H7 (cell line): ENCODE measurements around the gene HNRNPA3. TPM values are rescaled to one million over a fixed set of nuclear protein-coding genes. Genes with fewer than 3 reads are reported as not detected.

ENCODE experiments used
- DNase-seq: peaks from one replicate; pipeline ENCODE4 v3.0.0; 2012
- H3K27me3 ChIP-seq: 2 replicates; pipeline ENCODE4 v1.6.0; 2011; ENCODE audit warnings: mild to moderate bottlenecking, low read length; ENCODE audit not compliant: control insufficient read depth, insufficient read depth
- H3K36me3 ChIP-seq: replicated peaks from 2 replicates; pipeline ENCODE4 v1.5.1; 2011; ENCODE audit warnings: low read length; ENCODE audit not compliant: control insufficient read depth, insufficient read depth
- H3K4me3 ChIP-seq: 2 replicates; pipeline ENCODE4 v1.5.1; 2011; ENCODE audit warnings: low read depth, mild to moderate bottlenecking, control low read depth, low read length, moderate library complexity; ENCODE audit not compliant: insufficient read depth
- total RNA-seq: library from RNA; depleted of rRNA; stranded (reverse); fragments of >200 nt; shearing (Covaris generic); gene quantifications from 2 replicates; pipeline ENCODE4 v1.2.3, GENCODE V29; 2014

HNRNPA3 gene
- total RNA-seq, 1 experiment from 2014 or later, result 55.4 TPM

DNA sequence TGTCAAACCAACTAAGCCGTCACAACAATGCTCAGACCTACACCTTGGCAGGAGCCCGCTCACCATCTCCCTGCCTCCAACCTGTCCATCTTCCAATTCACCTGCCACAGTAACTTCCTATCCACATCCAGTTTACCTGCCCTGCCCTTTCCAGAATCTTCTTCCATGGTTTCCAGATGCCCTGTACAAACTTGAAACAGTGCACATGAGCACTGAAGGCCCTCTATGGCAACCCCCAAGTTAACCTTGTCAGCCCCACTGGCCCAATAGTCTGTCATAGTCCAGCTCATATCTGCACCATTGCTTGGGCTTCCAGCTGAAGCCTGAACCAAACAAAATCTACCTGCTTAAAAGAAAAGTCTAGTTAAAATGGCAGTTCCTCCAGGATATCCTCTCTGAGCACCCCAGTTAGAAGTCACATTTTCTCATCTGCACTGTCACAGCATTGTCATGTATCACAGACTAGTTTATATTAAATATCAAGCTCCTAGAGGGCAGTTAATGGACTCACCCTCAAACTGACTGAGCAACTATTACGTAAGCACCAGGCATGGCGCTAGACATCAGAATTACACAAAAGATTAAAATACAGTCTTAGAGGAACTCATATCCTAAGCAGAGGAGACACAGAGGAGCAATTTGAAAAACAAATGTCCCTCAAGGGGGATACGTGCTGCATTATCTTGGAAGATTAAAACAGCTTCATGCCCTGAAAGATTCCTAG lies 40.4 kb downstream of the HNRNPA3 start:
- no peaks in the 10 kb centered on the region; the same call in 1 of the 2 replicates for H3K36me3 ChIP-seq
- DNase-seq, result no peak

DNA sequence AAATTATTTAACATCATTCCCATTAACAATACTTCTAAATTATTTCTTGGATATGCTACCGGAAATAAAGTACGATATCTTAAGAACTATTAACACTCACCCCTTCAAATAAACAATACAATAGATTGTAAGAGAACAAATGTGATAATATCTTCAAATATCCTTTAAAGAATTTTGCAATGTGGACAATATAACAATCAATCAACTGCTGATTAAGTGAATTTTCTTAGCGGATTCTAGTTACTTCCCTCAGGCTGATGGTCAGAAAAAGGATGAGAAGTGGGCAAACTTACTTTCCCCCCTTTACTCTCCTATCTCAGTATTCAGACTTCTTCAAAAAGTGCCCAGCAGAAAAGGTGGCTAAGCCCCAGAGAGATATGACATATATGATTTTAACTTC lies 41.1 kb downstream of the HNRNPA3 start:
- H3K4me3 ChIP-seq, result no peak overlapping the region
- no peaks in the 10 kb centered on the region for H3K27me3 ChIP-seq
- no peak for DNase-seq
- H3K36me3 ChIP-seq, result no peaks in the 10 kb centered on the region; the same call in 1 of the 2 replicates

More for the DNA sequence above, 40.4 kb downstream of the HNRNPA3 start:
- no peaks in the 10 kb centered on the region for H3K27me3 ChIP-seq
- H3K4me3 ChIP-seq, result no peak overlapping the region

DNA sequence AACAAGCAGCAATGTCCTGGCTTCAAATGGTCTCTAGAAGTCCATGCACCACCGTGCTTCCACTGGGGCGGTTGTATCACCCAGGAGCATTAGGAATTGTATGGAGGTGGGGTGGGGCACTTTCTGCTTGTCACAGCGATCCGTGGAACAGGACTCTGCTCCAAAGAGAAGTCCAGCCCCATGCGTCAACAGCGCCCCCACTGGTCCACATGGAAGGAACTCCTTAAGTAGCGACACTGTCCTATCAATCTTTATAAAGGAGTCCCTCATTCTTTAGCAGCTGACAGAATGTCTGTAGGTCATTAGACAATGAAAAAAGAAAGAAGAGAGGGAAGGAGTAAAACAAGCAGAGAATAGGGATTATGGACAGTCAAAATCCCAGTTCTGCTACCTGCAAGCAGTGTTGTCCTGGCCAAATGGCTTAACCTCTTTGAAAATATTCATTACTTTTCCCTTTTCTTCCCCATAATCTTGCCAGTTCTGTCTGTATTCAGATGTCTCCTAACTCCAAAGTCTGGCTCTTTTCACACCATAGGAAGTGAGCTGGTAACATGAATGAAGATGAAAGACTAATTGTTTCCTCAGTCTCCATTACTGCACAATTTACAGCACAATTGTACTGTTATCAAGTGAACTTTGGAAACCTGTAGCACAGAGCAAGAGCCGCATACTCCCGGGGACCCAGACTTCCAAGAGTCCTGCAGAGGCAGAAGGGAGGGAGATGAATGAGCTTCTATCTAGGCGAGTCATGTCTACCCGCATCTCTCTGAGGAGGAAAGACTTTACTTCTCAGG lies 42.0 kb downstream of the HNRNPA3 start:
- no peak overlapping the region for H3K4me3 ChIP-seq
- no peaks in the 10 kb centered on the region; the same call in 1 of the 2 replicates for H3K36me3 ChIP-seq
- DNase-seq, result peak; percentile 71
- H3K27me3 ChIP-seq, result no peaks in the 10 kb centered on the region

GRCh38 chr2:177255227-177255601 lies 42.6 kb downstream of the HNRNPA3 start:
- no peaks in the 10 kb centered on the region; the same call in 1 of the 2 replicates for H3K36me3 ChIP-seq
- no peak overlapping the region for H3K4me3 ChIP-seq

GRCh38 chr2:177256026-177256425 lies 43.4 kb downstream of the HNRNPA3 start:
- Histone ChIP-seq H3K36me3 (no peaks in the 10 kb centered on the region; the same call in 1 of the 2 replicates), H3K27me3 (no peaks in the 10 kb centered on the region), H3K4me3 (no peak overlapping the region)
- no peak for DNase-seq

More at GRCh38 chr2:177255227-177255601, 42.6 kb downstream of the HNRNPA3 start:
- DNase-seq, result no peak
- H3K27me3 ChIP-seq, result no peaks in the 10 kb centered on the region

GRCh38 chr2:177256695-177257094 lies 44.1 kb downstream of the HNRNPA3 start:
- Histone ChIP-seq H3K36me3 (no peaks in the 10 kb centered on the region; the same call in 1 of the 2 replicates), H3K4me3 (no peak overlapping the region), H3K27me3 (no peaks in the 10 kb centered on the region)
- no peak for DNase-seq

GRCh38 chr2:177257471-177257870 lies 44.9 kb downstream of the HNRNPA3 start:
- Histone ChIP-seq H3K27me3 (no peaks in the 10 kb centered on the region), H3K4me3 (no peak overlapping the region)

GRCh38 chr2:177258059-177258458 lies 45.5 kb downstream of the HNRNPA3 start:
- H3K27me3 ChIP-seq, result no peaks in the 10 kb centered on the region
- H3K4me3 ChIP-seq, result no peak overlapping the region
- DNase-seq, result no peak
- no peaks in the 10 kb centered on the region; the same call in 1 of the 2 replicates for H3K36me3 ChIP-seq

More at GRCh38 chr2:177257471-177257870, 44.9 kb downstream of the HNRNPA3 start:
- no peak for DNase-seq
- no peaks in the 10 kb centered on the region; the same call in 1 of the 2 replicates for H3K36me3 ChIP-seq

DNA sequence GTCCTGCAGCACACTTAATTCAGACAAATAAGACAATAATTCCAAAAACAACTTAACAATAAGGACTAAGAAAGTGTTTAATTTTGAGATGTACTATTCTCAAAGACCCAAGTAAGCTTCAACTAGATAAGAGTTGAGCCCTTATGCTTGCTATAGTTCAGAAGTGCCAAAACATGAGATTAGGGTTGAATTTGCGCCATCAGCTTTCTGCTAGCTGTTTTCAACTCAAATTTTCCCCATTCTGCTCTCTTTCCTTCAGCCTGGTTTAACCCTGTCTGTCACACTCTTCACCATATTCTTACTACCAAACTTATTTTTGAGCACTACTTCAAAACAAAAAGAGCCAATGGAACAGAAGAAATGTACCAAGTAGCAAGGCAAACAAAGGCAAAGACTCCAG lies 47.8 kb downstream of the HNRNPA3 start:
- no peak overlapping the region for H3K4me3 ChIP-seq

GRCh38 chr2:177261116-177262060 lies 48.8 kb downstream of the HNRNPA3 start:
- H3K36me3 ChIP-seq, result no peaks in the 10 kb centered on the region; the same call in 1 of the 2 replicates
- H3K27me3 ChIP-seq, result no peaks in the 10 kb centered on the region
- DNase-seq, result no peak
- no peak overlapping the region for H3K4me3 ChIP-seq

More for the DNA sequence above, 47.8 kb downstream of the HNRNPA3 start:
- no peak for DNase-seq
- H3K36me3 ChIP-seq, result no peaks in the 10 kb centered on the region; the same call in 1 of the 2 replicates
- H3K27me3 ChIP-seq, result no peaks in the 10 kb centered on the region

DNA sequence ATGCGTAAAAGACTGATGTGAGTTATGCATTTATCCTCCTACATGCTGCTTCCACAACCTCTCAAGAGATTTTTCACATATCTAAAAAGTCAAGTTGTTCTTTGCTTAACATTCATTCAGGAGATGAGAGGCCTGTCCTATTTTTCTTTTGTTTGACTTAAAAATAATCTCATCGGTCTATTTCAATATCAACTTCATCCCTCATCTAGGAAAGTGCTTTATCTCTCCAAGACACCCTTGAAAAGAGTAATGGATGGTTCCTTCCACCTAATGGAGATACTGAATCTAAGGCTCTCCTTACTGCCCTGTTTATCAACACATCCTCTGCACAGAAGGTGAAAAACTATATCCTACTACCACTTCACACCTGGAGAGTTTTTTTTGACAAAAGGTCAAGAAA lies 49.5 kb downstream of the HNRNPA3 start:
- DNase-seq, result no peak
- Histone ChIP-seq H3K36me3 (no peaks in the 10 kb centered on the region; the same call in 1 of the 2 replicates), H3K27me3 (no peaks in the 10 kb centered on the region), H3K4me3 (no peak overlapping the region)

GRCh38 chr2:177262958-177263450 lies 50.4 kb downstream of the HNRNPA3 start:
- DNase-seq, result no peak
- Histone ChIP-seq H3K27me3 (no peaks in the 10 kb centered on the region), H3K36me3 (no peaks in the 10 kb centered on the region), H3K4me3 (peak overlapping the region; percentile 88)

GRCh38 chr2:177263451-177264208 lies 51.0 kb downstream of the HNRNPA3 start:
- peak overlapping the region; percentile 88 for H3K4me3 ChIP-seq

More at GRCh38 chr2:177263451-177264208, 51.0 kb downstream of the HNRNPA3 start:
- Histone ChIP-seq H3K36me3 (no peaks in the 10 kb centered on the region), H3K27me3 (no peaks in the 10 kb centered on the region)
- peak; percentile 87 for DNase-seq
